HPDE6-E6E7 (cell line): ENCODE data around the gene TRPC1.
"Not testable (repeated sequence)": the region's sequence is repeated elsewhere in the genome, so short reads cannot be mapped to it uniquely, and the experiment has no call there.

Source experiments
- DNase-seq: peaks from one replicate; pipeline ENCODE4 v3.0.0; 2011; ENCODE audit warnings: missing footprints; ENCODE audit errors: extremely low spot score

TRPC1 gene

GRCh38 chr3:142752605-142753004, 28.8 kb downstream of the TRPC1 start:
- DNase-seq: not testable (repeated sequence)

GRCh38 chr3:142754494-142754893, 30.7 kb downstream of the TRPC1 start:
- no peak for DNase-seq

- DNase-seq: no peak
These were observed 44.5 kb downstream of the TRPC1 start for GRCh38 chr3:142768338-142768737.

GRCh38 chr3:142777927-142778326, 54.1 kb downstream of the TRPC1 start:
- DNase-seq: no peak

GRCh38 chr3:142778541-142778940, 54.7 kb downstream of the TRPC1 start:
- DNase-seq: no peak

- DNase-seq: no peak
These were observed 55.8 kb downstream of the TRPC1 start for GRCh38 chr3:142779591-142779990.

- DNase-seq: no peak
These were observed 58.8 kb downstream of the TRPC1 start for GRCh38 chr3:142782616-142783015.

GRCh38 chr3:142784228-142784627, 60.4 kb downstream of the TRPC1 start:
- no peak for DNase-seq

- DNase-seq: no peak
These were observed 62.2 kb downstream of the TRPC1 start for GRCh38 chr3:142785996-142786395.

GRCh38 chr3:142787719-142788118, 63.9 kb downstream of the TRPC1 start:
- no peak for DNase-seq

GRCh38 chr3:142794508-142794907, 70.7 kb downstream of the TRPC1 start:
- no peak for DNase-seq

GRCh38 chr3:142795332-142795731, 71.5 kb downstream of the TRPC1 start:
- DNase-seq: no peak

GRCh38 chr3:142796823-142797222, 73.0 kb downstream of the TRPC1 start:
- no peak for DNase-seq

- DNase-seq: no peak
These were observed 77.9 kb downstream of the TRPC1 start for GRCh38 chr3:142801746-142802145.

GRCh38 chr3:142802891-142803290, 79.1 kb downstream of the TRPC1 start:
- no peak for DNase-seq

GRCh38 chr3:142808103-142808917, 84.5 kb downstream of the TRPC1 start:
- DNase-seq: peak; percentile 58

GRCh38 chr3:142809259-142809658, 85.4 kb downstream of the TRPC1 start:
- DNase-seq: no peak

GRCh38 chr3:142815803-142816202, 92.0 kb downstream of the TRPC1 start:
- DNase-seq: no peak

- no peak for DNase-seq
These were observed 93.5 kb downstream of the TRPC1 start for GRCh38 chr3:142817356-142817755.

- DNase-seq: no peak
These were observed 94.1 kb downstream of the TRPC1 start for GRCh38 chr3:142817897-142818296.

GRCh38 chr3:142818651-142819050, 94.8 kb downstream of the TRPC1 start:
- no peak for DNase-seq

- no peak for DNase-seq
These were observed 95.3 kb downstream of the TRPC1 start for GRCh38 chr3:142819179-142819578.

- peak; percentile 60 for DNase-seq
These were observed 105.0 kb downstream of the TRPC1 start for GRCh38 chr3:142828703-142829305.
